HG02571 (cell line): ENCODE data around the gene OAS3.
"Not testable (repeated sequence)": the region's sequence is repeated elsewhere in the genome, so short reads cannot be mapped to it uniquely, and the experiment has no call there.

Experiments used
- ATAC-seq: cut with Tn5 transposase; IDR thresholded peaks from one replicate; pipeline ENCODE4 v1.9.1; 2021; ENCODE audit warnings: mild to moderate bottlenecking, moderate library complexity; ENCODE audit not compliant: unreplicated experiment

The OAS3 gene

DNA sequence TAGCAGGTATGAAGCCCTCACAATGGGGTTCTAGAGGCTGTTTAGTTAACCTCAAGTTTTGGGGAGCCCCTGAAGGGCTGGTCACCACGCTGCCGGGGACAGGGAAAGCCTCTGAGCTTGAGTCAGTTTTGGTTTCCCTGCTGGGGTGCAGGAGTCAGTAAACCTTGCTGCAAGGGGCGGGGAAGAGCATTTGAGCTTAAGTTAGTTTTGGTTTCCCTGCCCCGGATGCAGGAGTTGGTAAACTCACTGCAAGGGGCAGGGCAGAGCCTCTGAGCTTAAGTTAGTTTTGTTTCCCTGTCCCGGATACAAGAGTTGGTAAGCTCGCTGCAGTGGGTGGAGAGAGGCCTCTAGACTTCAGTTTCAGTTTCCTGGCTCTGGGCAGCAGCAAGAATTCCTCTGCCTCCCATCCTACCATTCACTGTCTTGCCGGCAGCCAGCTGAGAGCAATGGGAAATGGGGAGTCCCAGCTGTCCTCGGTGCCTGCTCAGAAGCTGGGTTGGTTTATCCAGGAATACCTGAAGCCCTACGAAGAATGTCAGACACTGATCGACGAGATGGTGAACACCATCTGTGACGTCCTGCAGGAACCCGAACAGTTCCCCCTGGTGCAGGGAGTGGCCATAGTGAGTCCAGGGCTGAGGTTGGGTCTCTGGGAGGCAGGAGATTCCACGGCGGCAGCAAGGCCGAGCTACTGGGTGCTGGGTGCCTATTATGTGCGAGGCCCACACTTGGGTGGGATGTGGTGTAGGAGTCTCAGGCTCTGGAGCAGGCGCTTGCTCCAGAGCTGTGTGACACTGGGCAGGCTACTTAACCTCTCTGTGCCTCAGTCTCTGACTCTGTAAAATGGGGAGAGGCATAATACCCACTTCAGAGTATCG is 40.1 kb downstream of the OAS3 start, which contains the start of gene OAS2:
TSS of gene OAS2 (plus strand) at position 357 of the 878 bp plus-strand sequence. CDS start at position 447, 90 bp downstream.
- ATAC-seq: peak; percentile 88

DNA sequence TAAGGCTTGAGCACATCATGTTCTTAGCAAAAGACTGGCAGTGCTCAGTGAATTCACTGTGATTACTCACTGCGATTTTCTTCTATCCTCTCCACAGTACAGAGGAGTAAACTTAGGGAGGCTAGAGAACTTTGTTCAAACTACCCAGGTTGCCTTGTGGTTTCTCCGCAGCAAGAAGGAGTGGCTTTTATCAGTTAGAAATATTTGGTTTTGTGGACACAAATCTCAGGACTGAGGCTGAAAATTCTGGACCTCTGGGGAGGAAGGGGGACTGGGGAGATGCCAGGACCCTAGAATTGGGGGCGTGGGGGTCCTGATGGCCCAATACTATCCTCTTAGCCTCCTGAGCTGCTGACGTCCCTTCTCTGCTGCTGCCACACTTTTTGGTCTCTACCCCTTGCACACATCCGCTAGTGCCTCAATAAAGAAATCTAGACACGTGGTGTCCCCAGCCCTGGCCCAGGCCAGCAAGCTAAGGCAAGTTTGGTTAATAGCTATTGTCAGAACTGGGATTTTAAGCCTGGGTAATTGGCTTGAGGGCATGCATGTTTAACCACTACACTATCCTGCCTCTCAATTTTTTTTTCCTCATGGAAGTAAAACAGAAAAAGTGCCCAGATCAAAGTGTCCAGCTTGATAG is 40.9 kb downstream of the OAS3 start:
- peak; percentile 8 for ATAC-seq

GRCh38 chr12:112980491-112981158 is 42.4 kb downstream of the OAS3 start:
- ATAC-seq: no peak

GRCh38 chr12:112985642-112986290 is 47.5 kb downstream of the OAS3 start:
- no peak for ATAC-seq

- ATAC-seq: no peak
Measured at GRCh38 chr12:112986291-112986800, 48.1 kb downstream of the OAS3 start.

GRCh38 chr12:112987561-112987960 is 49.3 kb downstream of the OAS3 start:
- no peak for ATAC-seq

GRCh38 chr12:112988224-112988623 is 50.0 kb downstream of the OAS3 start:
- no peak for ATAC-seq

- ATAC-seq: not testable (repeated sequence)
Measured at GRCh38 chr12:112988823-112989385, 50.6 kb downstream of the OAS3 start.

- ATAC-seq: no peak
Measured at GRCh38 chr12:112989806-112990205, 51.5 kb downstream of the OAS3 start.

- no peak for ATAC-seq
Measured at GRCh38 chr12:112992541-112993398, 54.5 kb downstream of the OAS3 start.

DNA sequence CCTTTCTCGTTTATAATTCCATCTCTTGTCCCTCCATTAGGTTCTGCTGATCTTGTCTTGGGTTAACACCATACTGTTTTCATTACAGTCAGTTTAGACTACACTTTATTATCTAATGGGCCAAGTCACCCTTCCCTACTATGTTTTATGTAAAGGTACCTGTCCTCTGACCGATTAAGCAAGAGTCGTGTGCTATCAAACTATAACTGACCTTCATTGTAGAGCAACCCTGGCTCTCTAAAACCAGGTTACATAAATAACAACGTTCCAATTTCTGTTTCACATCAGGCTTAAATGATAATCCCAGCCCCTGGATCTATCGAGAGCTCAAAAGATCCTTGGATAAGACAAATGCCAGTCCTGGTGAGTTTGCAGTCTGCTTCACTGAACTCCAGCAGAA is 56.7 kb downstream of the OAS3 start:
- no peak for ATAC-seq

DNA sequence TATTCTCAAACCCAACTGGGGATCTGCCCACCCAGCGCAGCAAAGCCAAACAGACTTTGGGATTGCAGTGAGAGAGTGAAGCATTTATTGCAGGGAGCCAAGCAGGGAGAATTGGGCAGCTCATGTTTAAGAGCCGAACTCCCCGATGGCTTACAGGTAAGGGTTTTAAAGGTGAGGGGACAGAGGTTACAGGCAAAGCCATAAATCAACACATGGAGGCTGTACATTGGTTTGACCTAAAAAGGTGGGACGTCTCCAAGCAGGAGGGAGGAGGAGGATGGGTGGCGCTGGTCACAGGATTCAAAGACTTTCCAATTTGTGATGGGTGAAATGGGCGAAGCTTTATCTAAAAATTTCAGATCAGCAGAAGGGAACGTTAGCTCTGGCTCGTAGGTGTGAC is 58.2 kb downstream of the OAS3 start:
- ATAC-seq: no peak

GRCh38 chr12:112997506-112997905 is 59.2 kb downstream of the OAS3 start:
- no peak for ATAC-seq

- ATAC-seq: peak; percentile 96
Measured at GRCh38 chr12:112998987-112999767, 60.9 kb downstream of the OAS3 start.

- ATAC-seq: no peak
Measured at GRCh38 chr12:113000433-113000832, 62.2 kb downstream of the OAS3 start.

DNA sequence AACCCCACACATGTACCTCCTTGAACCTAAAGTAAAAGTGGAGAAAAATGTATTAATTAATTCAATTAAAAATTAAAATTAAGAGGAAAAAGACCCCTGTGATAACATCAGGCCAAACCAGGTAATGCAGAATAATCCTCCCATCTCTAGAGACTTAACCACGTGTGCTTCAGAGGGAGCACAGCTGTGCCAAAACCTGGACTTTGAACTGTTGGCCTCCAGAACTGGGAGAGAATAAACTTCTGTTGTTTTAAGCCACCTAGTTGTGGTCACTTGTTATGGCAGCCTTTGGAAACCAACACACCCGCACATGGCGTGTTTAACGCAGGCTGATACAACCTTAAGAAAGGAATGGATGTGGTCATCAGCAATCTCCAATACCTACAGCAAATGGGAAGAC is 63.9 kb downstream of the OAS3 start:
- no peak for ATAC-seq

- ATAC-seq: no peak
Measured at GRCh38 chr12:113002676-113003075, 64.4 kb downstream of the OAS3 start.

- no peak for ATAC-seq
Measured at GRCh38 chr12:113003636-113004035, 65.4 kb downstream of the OAS3 start.

DNA sequence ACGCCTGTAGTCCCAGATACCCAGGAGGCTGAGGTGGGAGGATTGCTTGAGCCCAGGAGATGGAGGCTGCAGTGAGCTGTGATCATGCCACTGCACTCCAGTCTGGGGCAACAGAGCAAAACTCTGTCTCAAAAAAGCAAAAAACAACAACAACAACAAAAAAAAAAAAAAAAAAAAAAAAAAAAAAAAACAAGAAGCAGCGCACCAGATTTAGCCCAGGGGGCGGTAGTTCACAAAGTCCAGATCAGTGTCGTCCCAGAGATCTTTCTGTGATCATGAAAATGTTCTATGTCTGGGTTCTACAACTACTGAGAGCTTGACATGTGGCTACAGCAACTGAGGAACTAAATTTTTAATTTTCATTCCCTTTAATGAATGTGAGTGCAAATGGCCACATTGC is 67.5 kb downstream of the OAS3 start:
- no peak for ATAC-seq
